HT1080 (cell line): Measurements from ENCODE around the gene MIS18A. TPM values are rescaled to one million over a fixed set of nuclear protein-coding genes. Genes with fewer than 3 reads are reported as not detected.
"Not testable (repeated sequence)": the region's sequence is repeated elsewhere in the genome, so short reads cannot be mapped to it uniquely, and the experiment has no call there.

Experiments
- DNase-seq: peaks from one replicate; pipeline ENCODE4 v3.0.0-alpha.2; 2015; ENCODE audit warnings: low read depth
- polyA plus RNA-seq, 2 experiments: library from polyadenylated mRNA; depleted of rRNA; stranded (reverse); fragments of >200 nt; gene quantifications; 2 replicates each; pipeline ENCODE4 v1.2.3, GENCODE V29; 2015
- total RNA-seq: library from RNA; depleted of rRNA; stranded (reverse); fragments of >200 nt; shearing (Covaris generic); gene quantifications from 2 replicates; pipeline ENCODE4 v1.2.3, GENCODE V29; 2014; rRNA removed

The MIS18A gene, protein sequence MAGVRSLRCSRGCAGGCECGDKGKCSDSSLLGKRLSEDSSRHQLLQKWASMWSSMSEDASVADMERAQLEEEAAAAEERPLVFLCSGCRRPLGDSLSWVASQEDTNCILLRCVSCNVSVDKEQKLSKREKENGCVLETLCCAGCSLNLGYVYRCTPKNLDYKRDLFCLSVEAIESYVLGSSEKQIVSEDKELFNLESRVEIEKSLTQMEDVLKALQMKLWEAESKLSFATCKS
- total RNA-seq = 31.0 and 33.7 TPM in 2 replicates
- 38.6 and 41.0 TPM in 2 replicates for polyA plus RNA-seq (2015; cell fraction: cytosol; rRNA removed)
- 20.8 and 25.1 TPM in 2 replicates for polyA plus RNA-seq (2015; cell fraction: nucleus; rRNA removed)

DNA sequence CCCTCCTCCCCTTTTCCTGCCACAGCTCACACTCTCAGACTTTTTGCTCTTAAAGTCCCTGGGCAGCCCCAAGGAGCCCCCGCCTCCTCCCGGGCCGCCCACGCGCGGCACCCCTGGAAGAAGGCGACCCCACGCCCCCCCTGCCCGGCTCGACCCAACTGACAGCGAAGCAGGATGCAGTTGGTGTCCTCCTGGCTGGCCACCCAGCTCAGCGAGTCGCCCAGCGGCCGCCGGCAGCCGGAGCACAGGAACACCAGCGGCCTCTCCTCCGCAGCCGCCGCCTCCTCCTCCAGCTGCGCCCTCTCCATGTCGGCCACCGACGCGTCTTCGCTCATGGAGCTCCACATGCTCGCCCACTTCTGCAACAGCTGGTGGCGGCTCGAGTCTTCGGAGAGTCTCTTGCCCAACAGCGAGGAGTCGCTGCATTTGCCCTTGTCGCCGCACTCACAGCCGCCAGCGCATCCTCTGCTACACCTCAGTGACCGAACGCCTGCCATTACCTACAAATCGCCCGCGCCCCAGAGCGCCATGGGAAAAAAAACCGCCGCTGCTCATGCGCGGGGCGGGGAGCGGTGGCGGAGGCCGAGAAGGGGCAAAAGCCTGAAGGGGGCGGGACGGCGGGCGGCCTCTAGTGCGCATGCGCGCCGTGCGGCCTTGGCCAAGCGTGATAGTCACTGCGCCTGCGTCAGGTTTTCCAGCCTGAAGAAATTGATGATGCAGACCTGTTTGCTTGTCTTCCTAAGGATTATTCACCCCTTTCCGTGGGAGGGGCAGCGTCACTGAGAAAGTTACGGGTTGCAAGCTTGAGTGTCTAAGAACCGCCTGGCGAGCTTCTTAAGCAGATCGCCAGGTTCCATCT, at the start of gene MIS18A:
TSS of gene MIS18A (minus strand) at position 532 of the 859 bp plus-strand sequence. CDS start at position 497, 35 bp downstream.
- DNase-seq = peak; percentile 95

DNA sequence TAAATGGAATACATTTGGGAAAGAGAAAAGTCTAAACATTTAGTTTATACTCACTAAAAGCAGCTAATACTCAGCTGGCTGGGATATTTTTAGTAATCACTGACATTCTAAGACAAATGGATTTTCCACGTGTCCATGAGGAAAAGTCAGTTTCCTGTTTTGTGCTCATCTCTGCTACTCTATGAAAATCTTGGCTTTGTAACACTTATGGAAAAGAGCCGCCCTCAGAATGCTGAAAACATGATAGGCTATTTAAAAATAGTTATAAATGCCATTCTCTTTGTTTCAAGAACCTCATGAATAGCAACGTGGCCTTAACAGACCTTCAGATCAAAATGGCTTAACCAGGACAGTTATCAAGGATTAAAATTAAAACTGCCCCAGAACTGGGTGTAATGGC, 49.7 kb upstream of the MIS18A start:
- no peak for DNase-seq

DNA sequence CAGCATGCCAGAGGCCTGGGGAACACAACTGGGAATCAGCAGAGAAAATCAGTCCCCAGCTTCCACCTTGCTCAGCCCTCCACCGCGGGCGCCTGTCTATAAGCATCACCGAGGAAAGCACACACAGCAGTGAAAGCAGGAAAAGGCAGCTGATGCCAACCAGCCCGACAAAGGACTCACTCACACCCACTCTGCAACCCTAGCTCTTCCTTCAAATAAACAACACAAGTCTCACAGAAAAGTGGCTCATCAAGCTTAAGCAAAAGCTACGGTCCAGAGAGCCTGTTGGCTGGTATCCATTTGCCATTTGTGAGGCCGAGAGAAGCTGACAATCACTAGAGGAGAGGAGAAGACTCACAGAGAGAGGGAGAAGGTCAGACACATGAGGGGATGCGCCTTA, 46.9 kb upstream of the MIS18A start:
- DNase-seq = no peak

DNA sequence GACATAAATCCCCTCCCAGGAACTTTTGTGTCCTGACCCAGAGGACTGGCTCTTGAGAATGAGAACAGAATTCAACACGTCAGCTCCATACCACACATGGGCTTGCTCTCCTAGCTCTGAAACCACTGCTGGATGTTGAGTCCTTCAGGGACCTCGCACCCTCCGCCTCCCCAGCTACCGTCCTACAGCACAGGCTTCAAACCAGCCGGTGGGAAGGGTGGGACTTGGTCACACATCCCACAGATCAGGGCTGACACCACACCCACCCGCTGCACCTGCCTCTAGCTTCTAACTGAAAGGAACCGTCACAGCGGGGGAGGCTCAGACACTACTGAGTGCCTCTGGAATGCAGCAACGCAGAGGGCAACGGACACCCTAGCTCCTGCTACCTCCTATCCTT, 43.8 kb upstream of the MIS18A start:
- DNase-seq = no peak

DNA sequence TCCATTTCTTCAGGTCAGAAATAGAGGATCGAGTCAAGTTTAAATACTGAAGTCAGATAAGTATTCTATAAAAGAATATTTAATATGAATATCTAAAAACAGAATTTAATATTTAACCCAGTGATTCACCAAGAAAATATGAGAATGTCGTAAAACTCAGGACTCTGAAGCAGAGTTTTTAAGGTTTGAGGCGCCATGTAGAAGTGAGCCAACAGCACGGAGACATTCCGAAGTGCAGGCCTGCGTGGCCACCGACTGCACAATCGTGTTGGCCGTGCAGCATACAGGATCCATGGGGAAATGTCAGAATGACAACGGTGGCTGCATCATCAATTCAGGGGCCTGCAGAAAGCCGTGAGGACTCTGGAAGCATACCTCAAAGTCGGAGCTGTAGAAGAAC, 43.3 kb upstream of the MIS18A start:
- DNase-seq = no peak

DNA sequence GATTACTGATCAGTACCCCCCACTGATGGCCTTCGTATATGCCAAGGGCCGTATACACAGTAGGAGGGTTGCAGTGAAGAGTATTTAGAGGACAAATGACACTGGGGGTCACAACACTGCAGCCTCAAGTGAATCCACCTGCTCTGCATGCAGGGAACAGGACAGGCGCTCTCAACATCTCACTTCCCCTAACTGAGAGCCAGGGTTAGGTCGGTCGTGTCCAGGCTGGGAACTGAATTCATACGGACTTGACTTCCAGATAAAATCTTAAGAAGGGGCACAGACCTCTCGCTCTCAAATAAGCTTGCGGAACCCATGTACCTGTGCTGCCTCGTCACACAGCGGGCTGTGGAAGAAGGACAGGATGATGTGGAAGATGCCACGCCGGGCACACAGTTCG, 42.6 kb upstream of the MIS18A start:
- DNase-seq = no peak

DNA sequence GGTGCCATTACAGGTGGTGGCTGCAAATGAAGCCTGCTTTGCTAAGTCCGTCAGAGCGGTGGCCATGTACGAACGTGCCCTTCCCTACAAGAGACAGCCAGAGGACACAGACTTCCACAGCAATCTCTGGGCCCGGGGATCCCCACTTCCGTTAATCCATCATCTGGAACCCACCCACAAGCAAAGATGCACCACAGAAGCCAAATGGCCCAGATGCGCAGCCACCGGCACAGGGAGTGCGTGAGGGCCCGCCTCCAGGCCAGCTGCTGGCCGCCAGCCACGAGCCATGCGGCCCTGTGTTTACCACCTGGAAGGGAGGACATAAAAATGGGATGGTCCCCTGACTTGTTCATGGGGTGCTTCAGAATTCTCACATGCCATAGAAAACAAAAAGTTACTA, 41.9 kb upstream of the MIS18A start:
- DNase-seq = no peak

DNA sequence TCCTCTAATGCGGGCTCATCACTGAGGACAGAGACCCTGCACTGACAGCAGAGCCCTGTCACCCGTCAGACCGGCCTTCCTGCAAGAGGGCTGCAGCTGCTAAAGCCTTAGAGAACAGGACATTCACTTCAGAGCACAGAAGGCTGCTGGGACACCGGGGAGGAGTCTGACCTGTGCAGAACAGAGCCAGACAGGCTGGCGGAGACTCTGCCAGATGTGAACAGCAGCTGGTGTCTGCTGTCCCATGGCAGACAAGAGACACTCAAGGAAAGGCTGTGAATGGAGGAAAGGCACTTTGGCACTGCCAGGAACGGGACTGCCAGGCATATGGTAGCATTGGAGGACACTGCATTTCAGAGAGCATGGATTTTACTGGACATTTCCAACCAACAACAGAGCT, 41.2 kb upstream of the MIS18A start:
- no peak for DNase-seq

DNA sequence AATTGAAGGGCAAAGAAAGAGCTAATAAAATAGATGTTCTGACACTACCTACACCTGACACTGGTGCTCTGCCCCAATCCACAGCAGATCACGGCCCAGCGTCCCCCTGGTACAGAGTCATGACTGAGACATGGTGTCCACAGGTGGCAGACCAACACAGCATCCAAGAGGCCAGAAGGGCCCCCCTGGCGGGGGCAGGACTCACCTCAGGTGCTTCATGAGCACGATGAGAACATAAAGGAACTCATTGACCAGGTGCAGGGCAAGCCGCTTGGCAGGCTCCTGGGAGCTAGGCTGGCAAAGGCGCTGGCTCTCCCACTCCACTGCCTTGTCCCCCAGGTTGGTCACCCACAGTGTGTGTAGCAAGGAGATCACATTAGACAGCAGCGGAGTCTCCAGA, 40.2 kb upstream of the MIS18A start:
- no peak for DNase-seq

DNA sequence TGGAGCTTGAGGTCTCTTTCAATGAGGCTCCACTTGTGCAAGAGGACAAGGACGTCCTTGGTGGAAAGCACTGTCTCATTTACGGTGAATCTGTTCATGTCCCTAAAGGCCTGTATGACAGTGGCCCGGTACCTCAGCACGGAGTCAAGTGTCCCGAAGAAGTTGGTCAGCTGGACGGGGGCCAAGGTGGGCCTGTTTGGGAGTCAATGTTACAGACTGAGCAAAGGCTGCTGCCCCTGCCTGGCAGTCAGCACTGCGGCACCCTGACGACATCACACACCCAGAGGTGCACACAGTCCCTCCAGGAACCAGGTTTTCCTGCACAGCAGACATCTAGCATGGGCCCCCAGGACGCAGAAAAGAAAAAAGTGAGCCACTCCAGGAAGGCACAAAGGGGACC, 38.9 kb upstream of the MIS18A start:
- no peak for DNase-seq

DNA sequence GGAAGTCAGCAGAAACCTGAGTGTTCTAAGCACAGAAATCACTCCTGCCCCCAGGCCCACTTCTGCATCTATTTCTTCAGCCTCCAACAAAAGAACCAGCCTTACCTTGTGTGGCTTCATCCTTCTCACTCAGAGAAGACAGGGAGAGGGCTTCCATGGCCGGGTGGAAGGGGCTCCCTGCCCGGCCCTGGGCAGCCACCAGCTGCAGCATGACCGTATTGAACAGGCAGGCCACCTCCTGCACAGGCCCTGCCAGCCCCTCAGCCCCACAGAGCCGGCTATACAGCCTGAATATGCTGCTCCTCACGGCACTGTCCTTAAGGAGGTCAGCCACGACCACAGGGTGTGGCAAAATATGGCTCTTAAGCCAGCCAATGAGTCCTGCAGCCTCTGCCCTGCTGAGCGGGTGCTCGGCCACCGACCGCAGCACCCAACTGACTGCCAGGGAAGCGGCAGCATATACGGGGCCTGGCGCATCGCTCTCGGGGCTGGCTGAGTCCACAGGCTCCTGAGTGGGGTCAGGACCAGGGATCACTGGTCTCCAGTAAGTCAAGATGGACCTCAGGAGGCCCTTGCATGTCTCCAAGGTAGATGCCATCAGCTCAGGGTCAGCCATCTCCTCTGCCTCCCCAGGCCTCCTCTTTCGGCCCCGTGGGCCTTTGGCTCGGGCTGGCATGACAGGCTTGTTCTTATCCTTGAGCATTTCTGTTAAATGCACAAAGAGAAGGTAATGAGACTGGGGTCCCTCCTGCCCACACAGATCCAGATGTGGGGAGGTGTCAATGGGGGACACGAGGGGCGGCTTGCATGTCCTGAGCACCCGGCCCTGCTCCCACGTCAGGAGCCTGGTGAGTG, 37.7 kb upstream of the MIS18A start:
- no peak for DNase-seq

DNA sequence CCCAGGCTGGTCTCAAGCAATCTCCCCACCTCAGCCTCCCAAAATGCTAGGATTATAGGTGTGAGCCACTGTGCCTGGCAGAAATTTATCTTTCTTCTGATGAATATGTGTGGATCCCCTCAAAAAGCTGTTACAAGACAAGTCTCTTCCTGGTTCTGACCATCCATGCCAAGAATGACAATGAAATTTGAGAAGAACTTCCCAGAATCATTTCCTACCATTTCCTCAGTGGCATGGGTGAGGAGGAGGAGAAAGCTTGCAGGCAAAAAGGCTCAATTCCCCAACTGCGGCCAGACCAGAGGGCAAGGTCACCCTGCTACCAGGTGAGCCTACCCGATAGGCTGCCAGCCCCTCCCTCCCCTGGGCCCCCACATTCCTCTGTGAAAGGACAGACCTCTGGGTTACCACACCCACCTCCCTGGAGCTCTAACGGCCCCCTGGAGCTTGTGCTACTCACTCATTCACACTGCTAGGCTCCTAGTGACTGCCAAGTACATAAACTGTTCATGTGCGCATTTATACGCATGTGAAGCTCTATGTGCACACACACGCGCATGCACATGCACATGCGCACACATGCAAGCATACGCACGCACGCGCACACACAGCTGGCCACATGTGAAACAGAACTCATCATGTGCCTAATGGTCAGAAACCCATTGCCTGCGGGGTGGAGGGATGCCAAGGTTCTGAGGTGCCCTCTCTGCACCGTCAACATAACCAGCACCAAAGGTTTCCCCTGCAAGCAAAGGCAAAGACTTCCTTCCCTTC, 36.8 kb upstream of the MIS18A start:
- no peak for DNase-seq

DNA sequence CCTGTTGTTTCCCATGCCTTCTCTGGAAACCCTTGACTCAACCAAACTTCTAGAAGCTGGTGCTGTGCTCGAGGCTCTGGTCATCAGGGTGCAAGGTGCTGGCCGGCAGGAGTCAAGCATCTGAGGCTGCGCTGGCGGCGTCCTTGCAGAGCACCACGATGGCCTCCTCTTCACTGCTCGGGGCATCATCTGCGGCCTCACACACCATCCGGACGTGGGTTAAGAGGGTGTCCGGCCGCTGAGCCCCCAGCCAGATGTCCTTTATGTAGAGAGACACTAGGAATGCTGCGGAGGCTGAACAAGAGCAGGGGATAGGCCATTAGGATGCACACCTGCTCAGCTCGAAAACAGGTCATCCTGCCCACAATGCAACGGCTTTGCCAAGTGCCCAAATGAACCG, 36.0 kb upstream of the MIS18A start:
- DNase-seq = no peak

DNA sequence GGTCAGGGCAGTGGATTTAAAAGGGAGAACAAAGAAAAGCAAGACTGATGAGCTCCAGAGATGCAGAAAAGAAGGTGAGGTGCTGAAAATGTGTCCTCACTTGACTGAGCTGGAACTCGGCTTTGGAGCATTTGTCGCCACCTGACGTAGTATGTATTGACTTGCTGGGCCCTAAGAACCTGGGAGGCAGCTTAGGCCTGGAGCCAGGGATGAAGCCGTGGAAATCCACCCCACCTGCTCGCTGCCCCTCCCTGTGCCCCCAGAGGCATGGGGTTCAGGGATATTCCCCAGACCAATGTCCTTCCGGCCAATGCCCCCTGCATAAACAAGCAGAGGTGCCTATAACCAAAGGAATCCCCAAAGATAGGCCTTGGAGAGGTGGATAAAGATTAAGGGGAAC, 34.1 kb upstream of the MIS18A start:
- DNase-seq = no peak

DNA sequence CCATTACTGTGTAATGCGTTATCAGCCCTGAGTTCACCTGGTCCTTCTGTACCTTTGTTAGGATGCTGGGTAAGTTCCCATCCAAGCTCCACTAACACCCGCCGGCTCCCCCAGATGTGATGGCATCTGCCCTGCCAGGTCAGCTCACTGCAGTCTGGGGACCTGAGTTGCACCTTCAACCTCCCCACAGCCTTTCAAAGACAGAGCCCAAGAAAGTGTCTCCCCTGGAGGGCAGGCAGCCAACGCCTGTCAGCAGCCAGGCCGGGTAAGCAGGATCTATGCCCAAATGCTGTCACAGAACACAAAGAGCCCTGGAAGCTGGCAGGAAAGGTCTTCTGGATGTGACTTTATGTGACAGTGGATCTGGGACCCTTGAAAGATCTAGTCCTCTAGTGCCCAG, 33.5 kb upstream of the MIS18A start:
- no peak for DNase-seq

DNA sequence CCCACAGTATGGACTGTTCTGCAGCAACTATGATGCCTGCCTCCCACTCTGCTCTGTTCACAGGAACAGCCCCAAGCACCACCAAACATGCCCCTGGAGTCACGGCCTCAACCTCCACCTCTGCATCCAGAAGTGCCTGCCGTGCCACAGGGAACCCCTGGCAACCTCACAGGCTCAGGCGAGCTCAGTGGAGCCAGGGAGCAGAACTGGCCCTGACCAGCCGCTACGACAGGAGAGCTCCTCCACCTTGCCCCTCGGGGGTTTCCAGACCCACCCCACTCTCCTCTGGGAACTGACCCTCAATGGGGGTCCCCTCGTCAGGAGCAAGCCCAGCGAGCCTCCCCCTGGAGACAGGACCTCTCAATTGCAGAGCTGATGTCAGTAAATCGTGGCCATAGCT, 32.8 kb upstream of the MIS18A start:
- no peak for DNase-seq

DNA sequence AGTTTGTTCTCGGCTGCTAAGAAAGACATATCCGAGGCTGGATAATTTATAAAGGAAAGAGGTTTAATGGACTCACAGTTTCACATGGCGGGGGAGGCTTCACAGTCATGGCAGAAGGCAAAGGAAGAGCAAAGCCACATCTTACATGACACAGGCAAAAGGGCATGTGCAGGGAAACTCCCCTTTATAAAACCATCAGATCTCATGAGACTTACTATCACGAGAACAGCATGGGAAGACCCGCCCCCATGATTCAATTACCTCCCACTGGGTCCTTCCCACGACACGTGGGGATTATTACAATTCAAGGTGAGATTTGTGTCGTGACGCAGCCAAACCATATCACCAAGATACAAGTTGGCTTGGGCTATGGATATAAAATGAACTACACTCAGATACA, 32.1 kb upstream of the MIS18A start:
- not testable (repeated sequence) for DNase-seq

DNA sequence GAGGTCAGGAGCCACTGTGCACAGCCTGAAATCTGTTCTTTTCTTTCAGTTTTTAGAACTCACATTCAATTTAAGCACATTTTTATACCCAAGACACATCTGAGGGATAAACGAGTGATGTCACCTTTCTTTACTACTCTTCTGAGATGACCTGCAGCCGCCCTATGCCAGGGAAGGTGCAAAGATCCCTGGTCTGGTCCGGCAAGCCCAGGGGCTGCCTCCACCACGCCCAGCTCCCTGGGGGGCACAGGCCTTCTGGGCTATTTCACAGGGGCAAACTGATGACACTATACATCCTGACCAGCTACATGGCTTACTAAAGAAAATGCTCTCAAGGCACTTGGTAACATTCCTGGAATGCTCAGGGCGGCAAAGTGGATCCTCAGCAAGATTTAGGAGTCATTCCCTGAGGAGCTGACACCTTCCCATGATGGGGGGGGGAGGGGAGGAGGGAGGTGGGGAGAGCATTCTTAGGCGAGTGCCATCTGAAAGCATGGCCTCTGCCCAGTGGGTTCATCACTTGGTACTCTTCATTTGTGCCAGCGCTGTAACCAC, 31.1 kb upstream of the MIS18A start:
- no peak for DNase-seq

DNA sequence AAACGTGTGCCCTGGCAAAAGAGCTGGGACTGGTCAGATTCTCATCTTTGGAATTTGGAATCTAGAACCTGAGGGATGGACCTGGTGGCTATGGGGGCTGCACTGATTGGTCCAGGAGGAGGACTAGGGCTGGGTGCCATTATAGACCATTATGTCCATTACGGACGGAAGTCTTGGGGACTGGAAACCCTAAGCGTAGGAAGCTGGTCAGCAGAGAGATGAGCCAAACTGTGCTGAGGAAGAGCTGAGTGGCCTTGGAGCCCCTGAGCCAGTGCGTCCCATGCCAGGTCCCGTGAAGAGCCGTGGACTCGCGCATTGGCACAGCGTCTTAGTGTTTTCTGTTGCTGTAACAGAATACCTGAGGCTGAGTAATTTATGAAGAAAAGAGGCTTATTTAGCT, 29.8 kb upstream of the MIS18A start:
- no peak for DNase-seq

DNA sequence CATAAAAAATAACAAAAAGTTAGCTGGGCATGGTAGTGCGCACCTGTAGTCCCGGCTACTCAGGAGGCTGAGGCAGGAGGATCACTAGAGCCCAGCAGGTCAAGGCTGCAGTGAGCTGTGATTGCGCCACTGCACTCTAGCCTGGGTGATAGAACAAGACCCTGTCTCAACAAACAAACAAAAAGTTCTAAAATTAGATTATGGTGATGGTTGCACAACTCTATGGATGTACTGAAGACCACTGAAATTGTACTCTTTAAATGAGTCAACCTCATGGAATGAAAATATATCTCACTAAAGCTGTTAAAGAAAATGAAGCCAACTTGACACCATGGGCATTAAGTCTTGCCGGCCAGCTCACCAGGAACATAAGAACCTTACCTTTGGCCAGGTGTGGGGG, 28.9 kb upstream of the MIS18A start:
- no peak for DNase-seq
